ENCODE data around the gene LPCAT1.

DNA sequence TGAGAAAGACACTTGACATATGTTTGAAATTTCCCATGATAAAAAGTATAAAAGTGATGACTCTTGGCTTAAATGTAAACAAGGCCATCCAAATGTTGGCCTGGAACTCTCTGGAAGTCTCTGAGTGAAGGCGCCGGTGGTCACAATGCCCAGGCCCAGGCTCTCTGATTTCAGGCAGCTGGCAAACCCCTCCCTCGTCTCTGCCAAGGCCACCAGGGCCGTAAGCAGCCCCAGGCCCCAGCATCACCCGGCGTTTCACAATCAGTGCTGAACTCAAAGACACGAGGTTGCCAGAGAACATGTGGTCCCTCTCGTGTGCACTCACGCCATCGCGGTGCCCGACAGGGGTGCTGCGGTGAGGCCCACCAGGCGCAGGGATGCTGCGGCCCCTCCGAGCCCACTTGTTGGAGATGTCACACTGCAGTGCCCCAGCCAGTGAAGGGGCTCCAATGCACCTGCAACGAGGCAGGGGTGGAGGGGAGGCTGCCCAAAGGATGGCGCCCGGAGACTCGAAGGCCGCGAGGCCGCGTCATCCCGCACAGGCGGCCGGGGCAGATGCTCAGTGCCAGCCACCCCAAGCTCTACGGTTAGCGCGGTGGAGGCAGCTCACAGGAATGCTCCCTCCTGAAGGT lies 15.0 kb downstream of the LPCAT1 start:
- TF ChIP-seq, protein P1, sequence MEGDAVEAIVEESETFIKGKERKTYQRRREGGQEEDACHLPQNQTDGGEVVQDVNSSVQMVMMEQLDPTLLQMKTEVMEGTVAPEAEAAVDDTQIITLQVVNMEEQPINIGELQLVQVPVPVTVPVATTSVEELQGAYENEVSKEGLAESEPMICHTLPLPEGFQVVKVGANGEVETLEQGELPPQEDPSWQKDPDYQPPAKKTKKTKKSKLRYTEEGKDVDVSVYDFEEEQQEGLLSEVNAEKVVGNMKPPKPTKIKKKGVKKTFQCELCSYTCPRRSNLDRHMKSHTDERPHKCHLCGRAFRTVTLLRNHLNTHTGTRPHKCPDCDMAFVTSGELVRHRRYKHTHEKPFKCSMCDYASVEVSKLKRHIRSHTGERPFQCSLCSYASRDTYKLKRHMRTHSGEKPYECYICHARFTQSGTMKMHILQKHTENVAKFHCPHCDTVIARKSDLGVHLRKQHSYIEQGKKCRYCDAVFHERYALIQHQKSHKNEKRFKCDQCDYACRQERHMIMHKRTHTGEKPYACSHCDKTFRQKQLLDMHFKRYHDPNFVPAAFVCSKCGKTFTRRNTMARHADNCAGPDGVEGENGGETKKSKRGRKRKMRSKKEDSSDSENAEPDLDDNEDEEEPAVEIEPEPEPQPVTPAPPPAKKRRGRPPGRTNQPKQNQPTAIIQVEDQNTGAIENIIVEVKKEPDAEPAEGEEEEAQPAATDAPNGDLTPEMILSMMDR (conservative IDR thresholded peaks at IDR 0.05; ENCODE audit: low read length) = no peak
- TF ChIP-seq EZH2phosphoT487 (IDR thresholded peaks at IDR 0.05; ENCODE audit: borderline replicate concordance) = no peak

All from Loucy (cell line).